Stimulated activated CD4-positive, alpha-beta T cell treated with anti-CD3 and anti-CD28 coated beads, Interleukin-15, amount 100 ng/mL, for 48 hours (primary cell): ENCODE data around the gene L2HGDH.
"Not testable (repeated sequence)": the region's sequence is repeated elsewhere in the genome, so short reads cannot be mapped to it uniquely, and the experiment has no call there.

Experiments used
- DNase-seq, 2 donors: peaks; one replicate each; pipeline ENCODE4 v3.0.0-alpha.2; 2020; ENCODE audit warnings: low read depth in 2 of 2

Gene L2HGDH

GRCh38 chr14:50339178-50339804 lies 27.3 kb upstream of the L2HGDH start:
- DNase-seq: no peak

GRCh38 chr14:50338587-50338986 lies 26.6 kb upstream of the L2HGDH start:
- no peak for DNase-seq

GRCh38 chr14:50335989-50336824 lies 24.2 kb upstream of the L2HGDH start:
- no peak for DNase-seq

GRCh38 chr14:50335389-50335788 lies 23.4 kb upstream of the L2HGDH start:
- no peak for DNase-seq

DNA sequence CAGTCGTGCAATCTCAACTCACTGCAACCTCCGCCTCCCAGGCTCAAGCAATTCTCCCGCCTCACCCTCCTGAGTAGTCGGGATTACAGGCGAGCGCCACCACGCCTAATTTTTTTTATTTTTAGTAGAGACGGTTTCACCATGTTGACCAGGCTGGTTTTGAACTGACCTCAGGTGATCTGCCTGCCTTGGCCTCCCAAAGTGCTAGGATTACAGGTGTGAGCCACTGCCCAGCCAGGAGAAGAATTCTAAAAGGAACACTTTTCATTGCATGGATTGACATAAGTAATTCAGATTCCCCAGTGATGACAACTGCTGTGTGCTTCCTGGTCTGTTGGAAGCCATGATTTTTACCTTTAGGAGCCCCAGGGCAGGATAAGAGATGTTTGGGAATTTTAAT lies 22.2 kb upstream of the L2HGDH start:
- DNase-seq: no peak

GRCh38 chr14:50333014-50333509 lies 21.0 kb upstream of the L2HGDH start:
- no peak for DNase-seq

- no peak for DNase-seq
Observed at GRCh38 chr14:50331596-50331995, 19.6 kb upstream of the L2HGDH start.

DNA sequence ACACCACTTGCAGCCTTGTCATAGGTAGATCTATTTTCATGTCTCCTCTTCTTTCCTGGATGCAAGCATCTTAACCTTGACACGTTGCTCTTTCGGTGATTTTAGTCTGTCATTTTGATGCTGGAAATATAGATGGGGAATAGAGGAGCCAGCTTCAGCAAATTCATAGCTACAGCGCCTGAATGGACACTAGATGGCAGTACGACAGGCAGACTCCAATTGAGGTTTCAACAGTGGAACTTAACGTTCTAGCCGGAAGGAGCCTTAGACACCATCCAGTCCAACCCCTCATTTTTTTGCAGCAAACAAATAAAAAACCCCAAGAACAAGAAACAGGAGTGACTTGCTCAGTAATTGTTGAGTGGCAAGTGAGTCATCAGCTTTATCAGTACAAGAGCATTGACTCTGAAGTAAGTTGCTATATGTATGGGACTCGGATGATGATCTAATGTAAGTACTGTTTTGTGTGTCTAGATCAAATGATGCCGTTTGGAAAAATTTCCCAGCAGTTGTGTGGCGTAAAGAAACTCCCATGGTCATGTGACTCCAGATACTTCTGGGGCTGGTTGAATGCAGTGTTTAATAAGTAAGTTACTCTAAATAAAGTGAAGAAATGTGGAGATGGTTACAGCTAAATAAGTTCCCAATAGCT lies 9.1 kb upstream of the L2HGDH start:
- peak; percentile 43 to 45 for DNase-seq

DNA sequence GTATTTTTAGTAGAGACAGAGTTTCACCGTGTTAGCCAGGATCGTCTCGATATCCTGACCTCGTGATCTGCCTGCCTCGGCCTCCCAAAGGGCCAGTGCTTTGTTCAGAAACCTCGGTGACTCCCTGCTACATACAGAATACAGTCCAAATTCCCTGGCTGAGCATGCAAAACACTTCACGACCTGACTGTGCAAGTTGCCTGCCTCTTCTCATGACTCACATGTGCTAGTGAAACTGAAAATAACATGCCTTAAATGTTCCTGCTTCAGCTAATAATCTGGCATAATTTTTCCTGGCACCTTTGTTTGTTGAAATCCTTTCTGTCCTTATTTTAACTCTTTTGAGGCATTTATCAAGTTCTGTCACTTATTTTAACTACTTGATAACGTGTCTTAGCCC lies 8.3 kb upstream of the L2HGDH start:
- no peak for DNase-seq

GRCh38 chr14:50319721-50320120 lies 7.7 kb upstream of the L2HGDH start:
- DNase-seq: no peak

DNA sequence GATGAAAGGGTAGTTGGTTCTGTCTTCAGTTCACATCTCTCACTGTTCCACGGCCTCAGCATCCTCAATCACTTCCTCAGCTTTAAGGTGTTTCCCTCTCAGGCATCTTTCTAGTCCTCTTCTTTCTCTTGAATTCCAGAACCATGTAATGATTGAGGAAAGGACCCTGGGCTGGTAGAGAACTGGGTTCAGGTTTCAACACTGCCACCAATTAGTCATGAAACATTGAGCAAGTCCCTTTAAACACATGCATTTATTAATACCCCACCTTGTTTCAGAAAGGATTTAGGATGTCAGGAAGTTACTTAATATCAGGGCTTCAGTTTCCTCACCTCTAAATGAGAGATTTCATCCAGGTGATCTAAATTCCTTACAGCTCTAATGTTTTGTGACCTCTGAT lies 7.3 kb upstream of the L2HGDH start:
- no peak for DNase-seq

GRCh38 chr14:50318031-50318626 lies 6.1 kb upstream of the L2HGDH start:
- no peak for DNase-seq

DNA sequence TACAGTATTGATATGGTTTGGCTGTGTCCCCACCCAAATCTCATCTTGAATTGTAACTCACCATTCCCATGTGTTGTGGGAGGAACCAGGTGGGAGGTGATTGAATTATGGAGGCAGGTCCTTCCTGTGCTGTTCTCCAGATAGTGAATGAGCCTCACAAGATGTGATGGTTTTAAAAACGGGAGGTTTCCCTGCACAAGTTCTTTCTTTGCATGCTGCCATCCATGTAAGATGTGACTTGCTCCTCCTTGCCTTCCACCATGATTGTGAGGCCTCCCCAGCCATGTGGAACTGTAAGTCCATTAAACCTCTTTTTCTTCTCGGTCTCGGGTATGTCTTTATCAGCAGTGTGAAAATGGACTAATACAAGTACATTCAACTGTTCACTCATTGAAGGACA lies 2.1 kb upstream of the L2HGDH start:
- DNase-seq: not testable (repeated sequence)

- no peak for DNase-seq
Observed at GRCh38 chr14:50312734-50313054, 665 bp upstream of the L2HGDH start.

DNA sequence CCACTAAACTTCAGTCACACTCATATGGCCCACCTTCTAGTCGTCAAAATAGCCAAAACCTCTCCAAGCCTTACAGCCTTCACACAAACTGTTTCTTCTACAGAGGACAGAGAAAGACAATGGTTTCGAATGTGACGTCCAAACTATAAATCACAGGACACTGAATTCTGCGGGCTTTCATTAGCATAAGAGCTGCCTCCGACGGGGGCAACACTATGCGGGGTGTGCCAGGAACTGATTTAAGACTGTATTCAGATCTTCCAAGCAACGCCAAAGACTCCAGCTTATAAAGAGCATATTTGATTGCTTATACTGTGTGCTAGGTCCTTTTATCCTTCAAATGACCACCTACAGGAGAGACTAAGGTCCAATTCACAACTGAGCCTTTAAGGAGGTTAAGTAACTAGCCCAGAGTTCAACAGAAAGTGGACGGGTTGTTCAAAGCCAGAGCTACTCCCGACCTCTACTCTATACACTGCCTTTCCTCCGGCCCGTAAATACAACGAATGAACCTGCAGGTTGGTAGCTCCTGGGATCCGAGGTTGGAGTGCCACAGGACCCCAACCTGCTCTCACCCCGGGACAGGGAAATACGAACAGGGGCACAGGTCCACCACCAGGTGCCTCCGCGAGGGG lies 575 bp downstream of the L2HGDH start:
- no peak for DNase-seq

GRCh38 chr14:50310445-50310844 lies 1.6 kb downstream of the L2HGDH start:
- no peak for DNase-seq

GRCh38 chr14:50308363-50308915 lies 3.6 kb downstream of the L2HGDH start:
- no peak for DNase-seq

DNA sequence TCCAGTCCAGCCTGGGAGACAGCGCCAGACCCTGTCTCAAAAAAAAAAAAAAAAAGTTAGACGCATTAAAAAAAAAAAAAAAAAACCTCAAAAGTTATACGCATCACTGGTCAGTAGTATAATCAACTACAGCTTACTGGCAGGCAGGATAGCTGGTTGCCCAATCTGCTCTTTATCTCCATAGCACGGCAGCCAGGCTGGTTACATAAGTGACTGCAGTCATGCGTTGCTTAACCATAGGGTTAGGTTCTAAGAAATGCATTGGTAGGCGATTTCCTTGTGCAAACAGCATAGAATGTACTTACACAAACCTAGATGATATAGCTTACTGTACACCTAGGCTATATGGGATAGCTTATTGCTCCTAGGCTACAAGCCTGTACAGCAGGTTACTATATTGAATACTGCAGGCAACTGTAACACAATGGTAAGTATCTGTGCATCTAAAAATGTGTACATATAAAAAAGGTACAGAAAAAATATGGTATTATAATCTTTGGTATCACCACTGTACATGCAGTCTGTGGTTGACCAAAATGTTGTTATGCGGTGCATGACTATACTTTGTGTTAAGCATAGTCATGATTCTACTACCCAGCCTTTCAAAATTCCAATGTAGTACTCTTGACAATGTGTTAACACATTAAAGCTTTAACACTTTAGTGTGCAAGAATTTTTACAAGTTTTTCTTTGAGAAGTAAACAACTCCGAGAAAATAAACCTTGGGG lies 8.1 kb downstream of the L2HGDH start:
- no peak for DNase-seq

DNA sequence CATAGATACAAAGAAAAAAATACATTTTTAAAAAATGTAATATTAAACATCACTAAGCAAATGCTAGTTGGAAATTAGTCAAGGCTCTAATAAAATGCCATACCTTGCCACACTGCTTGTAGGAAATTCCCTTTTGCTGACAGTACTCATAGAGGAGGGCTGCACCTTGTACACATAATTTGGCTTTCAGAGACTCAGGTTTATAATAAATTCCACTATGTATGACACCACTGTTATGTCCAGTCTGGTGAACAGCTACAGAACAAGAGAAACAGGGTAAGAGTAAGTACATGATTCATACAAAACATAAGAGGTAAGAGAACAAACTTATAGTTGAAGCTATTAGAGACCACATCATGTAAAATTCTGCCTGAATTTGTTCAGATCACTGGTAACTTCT lies 10.1 kb downstream of the L2HGDH start:
- DNase-seq: no peak

DNA sequence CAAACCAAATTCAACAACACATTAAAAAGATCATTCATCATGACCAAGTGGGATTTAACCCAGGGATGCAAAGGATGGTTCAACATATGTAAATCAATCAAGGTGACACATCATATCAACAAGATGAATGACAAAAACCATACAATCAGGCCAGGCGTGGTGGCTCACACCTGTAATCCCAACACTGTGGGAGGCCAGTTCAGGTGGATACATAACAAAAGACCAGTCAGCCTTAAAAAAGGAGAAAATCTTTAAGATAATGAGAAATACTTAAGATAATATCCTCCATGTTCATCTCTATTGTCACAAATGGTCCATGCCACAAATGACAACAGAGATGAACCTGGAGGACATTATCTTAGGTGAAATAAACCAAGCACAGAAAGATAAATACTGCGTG lies 12.4 kb downstream of the L2HGDH start:
- no peak for DNase-seq

DNA sequence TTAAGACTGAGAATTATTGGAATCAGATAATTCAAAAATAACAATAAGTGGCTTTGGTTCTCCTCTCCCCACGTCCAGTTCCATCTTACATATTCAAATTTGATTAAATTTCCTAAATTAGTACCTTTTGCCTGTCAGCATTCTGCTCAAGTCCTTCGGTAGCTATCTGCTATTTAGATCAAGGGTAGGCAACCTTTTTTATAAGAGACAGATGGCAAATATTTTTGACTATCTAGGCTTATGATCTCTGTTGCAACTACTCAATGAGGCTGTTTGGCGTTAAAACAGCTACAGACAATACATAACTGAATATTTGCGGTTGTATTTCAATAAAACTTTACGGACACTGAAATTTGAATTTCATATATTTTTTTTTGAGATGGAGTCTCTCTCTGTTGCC lies 21.7 kb downstream of the L2HGDH start:
- DNase-seq: no peak
